ENCODE data around the gene GPC3.
"Not testable (repeated sequence)": the region's sequence is repeated elsewhere in the genome, so short reads cannot be mapped to it uniquely, and the experiment has no call there.

GPC3 gene

DNA sequence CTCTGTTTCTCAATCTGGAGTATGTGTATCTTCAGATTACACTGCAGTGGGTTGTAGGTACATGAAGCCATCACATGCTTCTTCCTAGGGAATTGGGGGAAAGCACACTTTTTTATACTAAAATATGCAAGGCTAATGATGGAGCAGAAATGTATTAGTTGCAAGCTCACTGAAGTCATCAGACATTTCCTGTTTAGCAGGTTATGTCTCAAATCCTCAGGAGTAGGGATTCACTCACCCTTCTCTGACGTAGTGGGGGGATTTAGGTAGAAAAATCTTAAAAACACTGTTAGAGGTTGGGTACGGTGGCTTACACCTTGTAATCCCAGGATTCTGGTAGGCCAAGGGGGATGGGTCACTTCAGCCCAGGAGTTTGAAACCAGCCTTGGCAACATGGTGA, 441.7 kb downstream of the GPC3 start:
- DNase-seq = no peak

DNA sequence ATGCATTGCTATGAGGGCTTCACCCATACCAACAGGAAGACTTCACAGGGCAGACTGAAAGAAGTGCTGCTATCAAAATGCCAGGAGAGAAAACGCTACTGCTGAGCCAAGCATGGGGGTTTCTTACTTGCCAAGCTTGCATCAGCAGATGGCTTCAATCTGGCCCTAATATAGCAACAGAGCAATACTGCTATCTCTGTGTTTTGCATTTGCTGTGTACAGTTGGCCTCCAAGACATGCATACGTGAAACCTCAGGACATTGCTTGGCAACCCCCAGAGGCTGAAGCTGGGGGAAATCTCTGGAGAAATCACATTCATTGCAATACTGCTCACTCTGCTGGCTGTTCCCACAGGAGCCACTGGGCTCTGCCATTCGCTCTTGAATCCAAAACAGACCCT, 442.9 kb downstream of the GPC3 start:
- no peak for DNase-seq

- no peak for DNase-seq
Measured at GRCh38 chrX:133541021-133541420, 444.4 kb downstream of the GPC3 start.

GRCh38 chrX:133538148-133538547, 447.2 kb downstream of the GPC3 start:
- no peak for DNase-seq

DNA sequence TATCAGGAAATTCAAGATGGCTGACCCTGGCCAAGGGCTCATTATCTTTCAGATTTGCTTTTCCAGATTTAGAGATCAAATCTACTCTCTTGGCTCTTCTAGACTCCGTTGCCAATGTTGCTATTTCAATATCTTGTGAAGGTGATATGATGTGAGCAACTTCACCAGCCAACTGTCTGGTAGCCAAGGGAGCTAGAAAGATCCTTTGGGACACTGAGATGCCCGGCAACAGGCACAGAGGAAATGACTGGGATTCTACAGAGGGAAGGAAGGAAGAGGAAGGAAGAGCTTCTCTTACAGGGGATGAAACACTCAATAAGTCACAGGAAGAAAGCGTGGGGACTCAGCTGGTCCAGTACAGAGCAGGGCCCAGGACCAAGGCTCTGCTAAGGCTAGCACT, 448.3 kb downstream of the GPC3 start:
- no peak for DNase-seq

GRCh38 chrX:133535066-133535465, 450.3 kb downstream of the GPC3 start:
- DNase-seq = no peak

- no peak for DNase-seq
Measured at GRCh38 chrX:133534172-133534571, 451.2 kb downstream of the GPC3 start.

DNA sequence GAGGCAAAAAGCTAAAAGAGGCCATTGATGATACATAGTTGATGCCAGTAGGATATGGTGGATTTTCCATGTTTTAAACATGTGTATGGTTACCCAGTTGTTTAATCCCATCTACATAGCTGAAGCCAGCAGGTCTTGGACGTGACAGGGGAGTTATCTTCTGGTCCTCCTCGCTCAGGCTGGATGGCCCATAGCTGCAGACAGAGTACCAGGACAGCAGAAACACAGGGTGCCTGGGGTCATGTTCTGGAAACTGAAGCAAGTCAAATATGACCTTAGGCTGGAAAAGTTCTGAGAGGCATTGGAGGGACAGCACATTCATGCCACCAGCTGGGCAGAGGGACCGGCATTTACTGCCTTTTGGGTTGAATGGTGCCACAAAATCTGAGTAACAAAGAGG, 452.1 kb downstream of the GPC3 start:
- no peak for DNase-seq

DNA sequence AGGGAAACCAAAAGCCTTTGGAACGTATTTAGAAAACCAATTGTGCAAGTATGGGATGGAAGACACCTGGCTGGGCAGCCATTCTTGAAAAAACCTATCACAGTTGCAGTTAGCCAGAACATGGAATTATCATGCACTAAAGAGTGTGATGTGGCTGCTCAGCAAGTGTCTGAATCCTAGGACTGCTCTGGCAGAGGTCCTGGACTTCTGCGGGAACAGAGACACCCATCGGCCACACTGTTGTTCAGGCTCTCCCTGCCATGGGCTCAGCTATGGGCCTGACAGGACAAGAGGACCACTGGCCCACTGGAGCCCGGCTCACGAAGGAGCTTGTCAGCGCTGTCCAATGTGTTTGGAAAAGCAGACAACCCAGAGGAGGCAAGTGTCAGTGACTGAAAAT, 454.4 kb downstream of the GPC3 start:
- DNase-seq = no peak

DNA sequence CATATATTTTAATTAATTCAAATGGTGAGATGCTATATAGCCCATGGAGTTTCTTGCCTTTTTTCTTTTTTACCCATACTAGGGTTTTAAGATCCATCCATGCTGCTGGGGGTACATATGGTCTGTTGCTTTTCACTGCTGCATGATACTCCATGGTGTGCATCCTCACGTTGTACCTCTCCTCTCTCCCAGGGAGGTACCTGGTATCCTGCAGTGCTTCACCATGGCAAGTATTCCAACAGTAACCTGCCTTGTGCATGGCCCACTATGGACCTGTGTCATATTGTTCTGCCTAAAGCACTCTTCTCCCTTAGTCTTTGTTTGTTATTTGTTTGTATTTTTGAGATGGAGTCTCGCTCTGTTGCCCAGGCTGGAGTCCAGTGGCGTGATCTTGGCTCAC, 455.8 kb downstream of the GPC3 start:
- DNase-seq = no peak

DNA sequence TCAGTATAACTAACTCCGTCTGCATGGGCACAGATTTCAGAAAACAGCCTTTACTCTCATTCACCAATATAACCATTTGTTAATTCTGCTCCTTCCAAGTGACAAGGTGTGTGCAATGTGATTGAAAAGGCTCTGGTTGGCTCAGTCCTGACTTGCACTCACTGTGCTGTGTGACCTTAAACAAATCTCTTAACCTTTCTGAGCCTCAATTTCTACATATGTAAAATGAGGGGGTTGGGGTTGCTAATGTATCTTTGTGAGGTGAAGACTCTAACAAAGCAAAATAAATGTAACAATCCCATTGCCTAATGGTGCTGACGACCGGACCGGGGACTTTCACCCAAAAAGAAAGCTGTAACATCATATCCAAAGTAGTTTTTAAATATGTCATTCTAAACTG, 457.6 kb downstream of the GPC3 start:
- DNase-seq = no peak

GRCh38 chrX:133527415-133527814, 458.0 kb downstream of the GPC3 start:
- DNase-seq = no peak

GRCh38 chrX:133526773-133527172, 458.6 kb downstream of the GPC3 start:
- not testable (repeated sequence) for DNase-seq

DNA sequence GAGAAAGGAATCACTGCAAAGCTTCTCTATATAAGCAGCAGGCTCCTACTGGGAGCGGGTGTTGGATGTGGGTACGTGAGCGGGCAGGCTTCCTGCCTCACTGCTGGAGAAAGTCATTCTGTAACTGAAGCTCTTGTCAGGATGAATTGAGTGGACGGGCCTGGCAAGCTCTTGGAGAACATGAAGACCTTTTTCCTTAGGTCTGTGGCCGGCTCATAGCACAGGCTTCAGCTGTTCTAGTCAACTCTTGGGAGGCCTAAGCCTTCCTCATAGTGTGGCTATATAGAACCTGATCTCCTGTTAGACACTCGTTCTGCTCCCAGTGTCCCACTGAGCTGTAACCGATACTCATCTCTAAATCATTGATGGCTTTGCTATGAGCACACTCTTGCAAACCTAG, 461.9 kb downstream of the GPC3 start:
- DNase-seq = no peak

GRCh38 chrX:133523081-133523487, 462.3 kb downstream of the GPC3 start:
- no peak for DNase-seq

DNA sequence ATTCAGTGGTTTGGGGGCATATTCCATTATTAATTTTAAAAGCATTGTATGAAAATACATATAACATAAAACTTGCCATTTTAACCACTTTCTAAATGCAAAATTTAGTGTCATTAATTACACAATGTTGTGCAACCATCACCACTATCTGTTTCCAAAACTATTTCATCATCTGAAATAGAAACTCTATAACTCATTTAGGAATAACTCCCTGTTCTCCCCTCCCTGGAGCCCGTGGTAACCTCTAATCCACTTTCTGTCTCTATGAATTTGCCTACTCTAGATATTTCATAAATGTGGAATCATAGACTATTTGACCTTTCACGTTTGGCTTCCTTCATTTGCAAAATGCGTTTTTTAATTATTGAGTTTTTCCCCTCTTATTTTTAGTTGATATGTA, 468.7 kb downstream of the GPC3 start:
- DNase-seq = no peak

DNA sequence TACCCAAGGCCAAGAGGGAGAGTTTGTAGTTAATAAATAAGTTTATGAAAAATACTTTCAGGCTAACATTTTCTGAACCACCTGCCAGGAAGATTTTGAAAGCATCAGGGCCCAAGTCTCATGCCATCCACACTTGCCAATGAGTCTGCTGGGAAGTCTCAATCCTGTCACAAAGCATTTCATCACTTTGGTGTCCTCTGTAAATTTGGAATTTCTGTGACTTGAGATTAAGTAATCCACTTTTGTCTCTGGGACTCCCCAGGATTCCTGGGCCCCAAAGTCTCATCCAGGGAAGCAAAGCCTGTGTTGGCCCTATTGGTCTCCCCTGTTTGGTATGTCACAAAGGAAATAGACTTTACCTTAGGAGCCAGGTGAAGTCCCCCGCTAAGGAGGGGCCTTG, 470.9 kb downstream of the GPC3 start:
- no peak for DNase-seq

GRCh38 chrX:133513123-133513522, 472.3 kb downstream of the GPC3 start:
- DNase-seq = no peak

DNA sequence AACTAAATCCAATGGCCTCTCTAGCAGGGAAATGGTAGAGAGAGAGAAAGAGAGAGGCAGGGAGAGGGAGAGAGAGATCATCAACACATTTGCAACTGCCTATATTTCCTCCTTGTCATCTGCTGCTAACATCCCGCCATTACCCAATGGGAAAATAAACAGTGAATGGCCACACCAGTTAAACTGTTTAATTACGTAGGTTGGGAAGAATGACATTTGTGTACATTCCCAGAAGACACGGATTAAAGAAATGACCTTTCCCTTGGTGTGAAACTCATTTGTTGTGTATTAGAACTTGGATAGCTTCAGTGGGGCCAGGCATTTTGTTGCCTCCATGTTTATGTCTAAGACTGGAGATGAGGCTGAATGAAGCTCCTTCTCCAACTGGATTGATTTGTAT, 474.4 kb downstream of the GPC3 start:
- no peak for DNase-seq

DNA sequence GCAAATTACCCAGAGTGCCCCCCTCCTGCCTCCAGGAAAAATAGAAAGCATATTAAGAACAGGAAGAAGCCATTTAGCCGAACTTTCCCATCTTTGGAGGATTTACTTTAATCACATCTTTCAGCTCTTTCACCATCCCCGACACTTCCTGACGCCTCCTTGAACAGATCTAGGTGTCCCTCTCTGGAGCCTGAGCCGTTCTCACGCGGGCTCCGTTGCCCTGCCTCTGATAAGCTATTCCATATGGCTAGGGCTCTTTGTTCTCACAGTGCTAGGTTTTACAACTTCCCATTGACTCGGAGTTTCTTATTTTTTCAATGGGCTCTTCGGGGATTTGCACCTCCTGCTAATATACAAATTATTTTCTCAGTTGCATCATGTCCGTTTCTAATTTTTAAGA, 488.0 kb downstream of the GPC3 start:
- DNase-seq = no peak

GRCh38 chrX:133495464-133496391, 489.7 kb downstream of the GPC3 start:
- no peak for DNase-seq

GRCh38 chrX:133493366-133493765, 492.0 kb downstream of the GPC3 start:
- no peak for DNase-seq

- DNase-seq = no peak
Measured at GRCh38 chrX:133490955-133491354, 494.4 kb downstream of the GPC3 start.

Data from NCI-H226 (cell line).